Glomerular visceral epithelial cell (primary cell): ENCODE data around the gene NIBAN1.
"Not testable (repeated sequence)": the region's sequence is repeated elsewhere in the genome, so short reads cannot be mapped to it uniquely, and the experiment has no call there.

Source experiments
- DNase-seq: peaks from one replicate; pipeline ENCODE4 v3.0.0-alpha.2; 2016; ENCODE audit errors: extremely low spot score

NIBAN1 gene

GRCh38 chr1:184974056-184974836, at the start of gene NIBAN1:
Gene NIBAN1, minus strand, starts transcription at chr1:184974508. Its CDS starts 152 bp downstream, at chr1:184974356.
- peak; percentile 86 for DNase-seq

GRCh38 chr1:185017966-185018365, 43.7 kb upstream of the NIBAN1 start:
- DNase-seq: no peak

- DNase-seq: peak; percentile 64
Observed at GRCh38 chr1:185017338-185017737, 43.0 kb upstream of the NIBAN1 start.

- DNase-seq: no peak
Observed at GRCh38 chr1:185016880-185017279, 42.6 kb upstream of the NIBAN1 start.

GRCh38 chr1:185015631-185016030, 41.3 kb upstream of the NIBAN1 start:
- DNase-seq: no peak

GRCh38 chr1:185014941-185015340, 40.6 kb upstream of the NIBAN1 start:
- no peak for DNase-seq

- no peak for DNase-seq
Observed at GRCh38 chr1:185010361-185010760, 36.1 kb upstream of the NIBAN1 start.

- DNase-seq: no peak
Observed at GRCh38 chr1:185008838-185009237, 34.5 kb upstream of the NIBAN1 start.

- DNase-seq: not testable (repeated sequence)
Observed at GRCh38 chr1:185001312-185001880, 27.1 kb upstream of the NIBAN1 start.

- DNase-seq: not testable (repeated sequence)
Observed at GRCh38 chr1:184999974-185000373, 25.7 kb upstream of the NIBAN1 start.

- DNase-seq: no peak
Observed at GRCh38 chr1:184994301-184994700, 20.0 kb upstream of the NIBAN1 start.

- no peak for DNase-seq
Observed at GRCh38 chr1:184992271-184992670, 18.0 kb upstream of the NIBAN1 start.

- DNase-seq: no peak
Observed at GRCh38 chr1:184990204-184990603, 15.9 kb upstream of the NIBAN1 start.

- no peak for DNase-seq
Observed at GRCh38 chr1:184988506-184988905, 14.2 kb upstream of the NIBAN1 start.

- no peak for DNase-seq
Observed at GRCh38 chr1:184987696-184988095, 13.4 kb upstream of the NIBAN1 start.

- DNase-seq: peak; percentile 34
Observed at GRCh38 chr1:184986250-184986649, 11.9 kb upstream of the NIBAN1 start.

- peak; percentile 67 for DNase-seq
Observed at GRCh38 chr1:184982002-184982954, 8.0 kb upstream of the NIBAN1 start.

- DNase-seq: no peak
Observed at GRCh38 chr1:184980726-184981125, 6.4 kb upstream of the NIBAN1 start.

GRCh38 chr1:184975208-184975870, 1.0 kb upstream of the NIBAN1 start:
- DNase-seq: no peak

- no peak for DNase-seq
Observed at GRCh38 chr1:184974837-184975115, 468 bp upstream of the NIBAN1 start.

GRCh38 chr1:184973272-184974055, 844 bp downstream of the NIBAN1 start:
- peak; percentile 61 for DNase-seq
